ENCODE measurements around the gene KCNIP4.
"Not testable (repeated sequence)": the region's sequence is repeated elsewhere in the genome, so short reads cannot be mapped to it uniquely, and the experiment has no call there.

KCNIP4 gene

DNA sequence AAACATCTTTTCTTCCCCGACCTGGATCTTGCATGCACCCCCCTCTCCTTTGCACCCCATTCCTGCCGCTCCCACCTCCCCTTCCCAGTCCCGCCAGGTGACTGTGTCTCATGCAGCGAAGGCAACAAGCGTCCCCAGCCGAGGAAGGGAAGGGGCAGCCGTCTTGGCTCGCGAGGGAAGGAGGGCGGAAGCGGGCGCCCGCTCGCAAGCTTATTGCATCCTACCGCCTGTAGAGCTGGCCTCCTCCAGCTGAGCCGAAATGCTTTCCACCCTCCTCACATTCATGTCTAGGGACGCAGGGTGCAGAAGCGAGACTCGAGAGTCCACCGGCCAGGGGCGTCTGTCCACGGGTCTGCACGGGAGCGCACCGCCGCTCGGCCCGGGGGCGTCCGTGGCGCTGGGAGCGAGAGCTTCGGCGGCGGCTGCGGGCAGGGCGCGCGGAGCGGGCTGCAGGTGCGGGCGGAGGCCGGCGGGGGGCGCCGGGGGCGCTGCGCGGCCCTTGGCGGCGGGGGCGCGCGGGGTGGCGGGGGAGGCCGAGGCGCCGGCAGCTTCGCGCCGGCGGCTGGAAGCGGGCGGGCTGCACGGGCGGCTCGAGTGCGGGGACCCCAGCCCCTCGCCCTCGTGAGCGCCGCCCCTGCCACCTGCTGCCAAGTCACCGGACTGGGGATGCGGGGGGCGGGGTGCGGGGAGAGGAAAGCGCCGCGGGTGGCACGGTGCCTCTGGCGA lies at the start of gene KCNIP4:
Gene KCNIP4 (minus strand): TSS at position 426 of the 726 bp plus-strand sequence.
- peak within 1 kb of the TSS; percentile 66 for H3K4me3 ChIP-seq (ENCODE audit: low read length)
- DNase-seq (ENCODE audit: low read depth), result no peak

DNA sequence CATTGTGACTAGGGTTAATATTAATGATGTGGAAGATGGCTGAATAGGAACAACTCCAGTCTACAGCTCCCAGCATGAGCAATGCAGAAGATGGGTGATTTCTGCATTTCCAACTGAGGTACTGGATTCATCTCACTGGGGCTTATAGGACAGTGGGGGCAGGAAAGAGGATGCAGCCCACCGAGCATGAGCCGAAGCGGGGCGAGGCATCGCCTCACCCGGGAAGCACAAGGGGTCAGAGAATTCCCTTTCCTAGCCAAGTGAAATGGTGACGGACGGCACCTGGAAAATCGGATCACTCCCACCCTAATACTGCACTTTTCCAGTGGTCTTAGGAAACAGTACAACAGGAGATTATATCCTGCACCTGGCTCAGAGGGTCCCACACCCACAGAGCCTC lies 48.0 kb upstream of the KCNIP4 start:
- not testable (repeated sequence) for DNase-seq (ENCODE audit: low read depth); H3K4me3 ChIP-seq (ENCODE audit: low read length)

More for the DNA sequence above, at the start of gene KCNIP4:
- TF ChIP-seq, protein P1, sequence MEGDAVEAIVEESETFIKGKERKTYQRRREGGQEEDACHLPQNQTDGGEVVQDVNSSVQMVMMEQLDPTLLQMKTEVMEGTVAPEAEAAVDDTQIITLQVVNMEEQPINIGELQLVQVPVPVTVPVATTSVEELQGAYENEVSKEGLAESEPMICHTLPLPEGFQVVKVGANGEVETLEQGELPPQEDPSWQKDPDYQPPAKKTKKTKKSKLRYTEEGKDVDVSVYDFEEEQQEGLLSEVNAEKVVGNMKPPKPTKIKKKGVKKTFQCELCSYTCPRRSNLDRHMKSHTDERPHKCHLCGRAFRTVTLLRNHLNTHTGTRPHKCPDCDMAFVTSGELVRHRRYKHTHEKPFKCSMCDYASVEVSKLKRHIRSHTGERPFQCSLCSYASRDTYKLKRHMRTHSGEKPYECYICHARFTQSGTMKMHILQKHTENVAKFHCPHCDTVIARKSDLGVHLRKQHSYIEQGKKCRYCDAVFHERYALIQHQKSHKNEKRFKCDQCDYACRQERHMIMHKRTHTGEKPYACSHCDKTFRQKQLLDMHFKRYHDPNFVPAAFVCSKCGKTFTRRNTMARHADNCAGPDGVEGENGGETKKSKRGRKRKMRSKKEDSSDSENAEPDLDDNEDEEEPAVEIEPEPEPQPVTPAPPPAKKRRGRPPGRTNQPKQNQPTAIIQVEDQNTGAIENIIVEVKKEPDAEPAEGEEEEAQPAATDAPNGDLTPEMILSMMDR (conservative IDR thresholded peaks at IDR 0.05; ENCODE audit: low read depth, low read length), result no peak

DNA sequence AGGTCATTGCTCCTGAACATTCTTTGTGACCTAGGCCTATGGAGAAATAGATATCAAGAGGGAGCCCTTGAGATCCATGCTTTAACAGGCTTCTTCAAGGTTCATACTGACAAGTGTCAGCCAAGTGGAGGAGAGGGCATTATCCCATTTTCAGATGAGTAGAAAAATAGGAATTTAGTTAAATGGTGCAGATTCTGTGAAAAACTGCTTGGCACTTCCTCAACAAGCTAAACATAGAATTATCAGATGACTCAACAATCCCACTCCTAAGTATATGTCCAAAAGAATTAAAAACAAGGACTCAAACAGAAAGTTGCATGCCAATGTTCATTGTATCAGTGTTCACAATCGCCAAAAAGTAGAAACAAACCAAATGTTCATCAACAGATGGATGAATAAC lies 43.8 kb upstream of the KCNIP4 start:
- DNase-seq (ENCODE audit: low read depth), result peak; percentile 59
- TF ChIP-seq, protein P1 (conservative IDR thresholded peaks at IDR 0.05; ENCODE audit: low read depth, low read length), result no peak
- H3K4me3 ChIP-seq (ENCODE audit: low read length), result no peak overlapping the region

DNA sequence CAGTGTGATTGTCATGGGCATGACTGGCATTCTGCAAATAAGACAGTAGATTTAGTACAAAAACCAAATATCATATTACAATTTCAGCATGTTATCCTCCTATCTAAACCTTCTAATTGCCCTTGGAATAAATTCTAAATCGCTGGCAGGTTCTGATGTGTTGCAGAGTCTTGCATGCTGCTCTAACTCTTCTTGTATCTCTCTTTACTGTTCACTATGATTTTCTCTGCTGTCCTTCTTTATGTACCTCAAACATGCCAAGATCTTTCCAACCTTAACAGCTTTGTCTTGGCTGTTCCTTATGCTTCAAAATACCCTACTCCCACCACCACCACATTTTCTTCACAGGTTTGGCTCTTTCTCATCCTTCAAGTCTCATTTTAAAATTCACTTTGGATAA lies 43.0 kb upstream of the KCNIP4 start:
- TF ChIP-seq, protein P1 (conservative IDR thresholded peaks at IDR 0.05; ENCODE audit: low read depth, low read length), result no peak
- no peak for DNase-seq (ENCODE audit: low read depth)
- H3K4me3 ChIP-seq (ENCODE audit: low read length), result no peak overlapping the region

DNA sequence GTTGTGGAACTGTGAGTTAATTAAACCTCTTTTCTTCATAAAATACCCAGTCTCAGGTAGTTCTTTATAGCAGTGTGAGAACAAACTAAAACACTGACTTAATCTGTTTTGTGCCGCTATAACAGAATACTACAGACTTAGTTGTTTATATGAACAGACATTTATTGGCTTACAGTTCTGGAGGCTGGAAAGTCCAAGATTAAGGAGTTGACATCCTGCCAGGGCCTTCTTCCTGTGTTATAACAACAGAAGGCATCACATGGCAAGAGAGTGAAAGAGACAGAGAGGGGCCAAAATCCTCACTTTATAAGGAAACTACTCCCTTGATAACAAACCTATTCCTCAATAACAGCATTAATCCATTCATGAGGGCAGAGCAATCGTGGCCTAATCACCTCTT lies 42.5 kb upstream of the KCNIP4 start:
- no peak overlapping the region for H3K4me3 ChIP-seq (ENCODE audit: low read length)
- peak; percentile 72 for DNase-seq (ENCODE audit: low read depth)
- TF ChIP-seq, protein P1 (conservative IDR thresholded peaks at IDR 0.05; ENCODE audit: low read depth, low read length), result no peak

DNA sequence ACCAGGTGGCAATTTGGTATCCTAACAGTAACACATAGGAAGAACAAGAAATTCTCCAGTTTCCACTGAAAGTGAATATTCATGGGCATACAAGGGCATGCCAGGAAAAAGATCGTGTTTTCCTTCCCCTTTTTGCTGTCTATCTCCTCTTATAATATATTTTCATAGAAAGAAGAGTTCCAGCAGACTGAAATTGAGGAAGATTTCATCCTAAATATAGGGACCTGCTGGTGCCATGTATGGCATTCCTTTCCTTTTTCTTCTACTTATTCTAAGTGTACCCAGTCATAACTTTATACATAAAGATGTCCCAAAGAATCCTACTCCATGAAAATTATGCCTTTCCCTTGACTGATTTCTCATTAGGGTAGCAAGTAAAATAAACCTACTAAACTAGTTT lies 40.8 kb upstream of the KCNIP4 start:
- DNase-seq (ENCODE audit: low read depth), result no peak
- TF ChIP-seq, protein P1 (conservative IDR thresholded peaks at IDR 0.05; ENCODE audit: low read depth, low read length), result no peak

DNA sequence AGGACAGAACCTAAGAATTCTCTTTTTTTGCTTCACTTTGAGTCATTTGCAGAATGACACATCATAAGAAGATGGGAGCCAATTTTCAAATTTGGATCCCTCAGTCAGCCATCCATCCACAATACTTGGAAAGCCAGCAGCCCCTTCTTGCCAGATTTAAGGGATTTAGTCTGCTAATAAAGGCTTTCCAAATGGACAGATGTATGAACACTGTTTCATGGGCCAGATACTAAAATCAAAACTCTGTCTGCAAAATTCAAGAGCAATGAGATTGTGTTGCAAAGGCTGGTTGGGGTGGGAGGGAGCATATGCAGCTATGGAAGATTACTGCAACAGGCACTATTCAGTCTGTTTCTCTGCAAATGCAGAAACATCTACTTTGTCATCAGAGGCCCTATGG lies 37.7 kb upstream of the KCNIP4 start:
- TF ChIP-seq, protein P1 (conservative IDR thresholded peaks at IDR 0.05; ENCODE audit: low read depth, low read length), result no peak
- H3K4me3 ChIP-seq (ENCODE audit: low read length), result no peak overlapping the region
- no peak for DNase-seq (ENCODE audit: low read depth)

More for the DNA sequence above, 40.8 kb upstream of the KCNIP4 start:
- H3K4me3 ChIP-seq (ENCODE audit: low read length), result no peak overlapping the region

All from retinal pigment epithelial cell (primary cell).